Mesenchymal stem cell (in vitro differentiated cells and primary cell): ENCODE results near the gene NOB1. TPM values are rescaled to one million over a fixed set of nuclear protein-coding genes. Genes with fewer than 3 reads are reported as not detected.
A peak's percentile ranks its signal among the peaks of the same experiment; 100 is the strongest.

Experiments used
- DNase-seq: peaks from one replicate; pipeline ENCODE4 v3.0.0-alpha.2; 2013
- H2AFZ ChIP-seq: one replicate; pipeline ENCODE4 v1.6.1; 2013; ENCODE audit warnings: low read depth, mild to moderate bottlenecking, control low read depth, inconsistent platforms, low read length, moderate library complexity
- H2AK5ac ChIP-seq: 2 replicates; pipeline ENCODE4 v1.6.1; 2013; ENCODE audit warnings: low read length, moderate library complexity, mild to moderate bottlenecking, inconsistent platforms; ENCODE audit not compliant: severe bottlenecking
- H2BK120ac ChIP-seq: one replicate; pipeline ENCODE4 v1.6.1; 2013; ENCODE audit warnings: low read depth, mild to moderate bottlenecking, inconsistent platforms, low read length, moderate library complexity
- H2BK12ac ChIP-seq, 2 experiments: one replicate each; pipeline ENCODE4 v1.6.1; 2013; ENCODE audit warnings: inconsistent platforms in 2 of 2, low read length in 2 of 2, mild to moderate bottlenecking in 2 of 2, moderate library complexity in 2 of 2, control low read depth in 1 of 2
- H2BK15ac ChIP-seq: one replicate; pipeline ENCODE4 v1.6.1; 2013; ENCODE audit warnings: mild to moderate bottlenecking, low read depth, inconsistent platforms; ENCODE audit not compliant: poor library complexity, severe bottlenecking
- H2BK5ac ChIP-seq: 2 replicates; pipeline ENCODE4 v1.6.1; 2013; ENCODE audit warnings: low read depth, mild to moderate bottlenecking, low read length, control low read depth, inconsistent platforms; ENCODE audit not compliant: poor library complexity, severe bottlenecking
- H3K14ac ChIP-seq, 2 experiments: one replicate each; pipeline ENCODE4 v1.6.1; 2013; ENCODE audit warnings: inconsistent platforms in 2 of 2, low read length in 2 of 2, control low read depth in 1 of 2, mild to moderate bottlenecking in 1 of 2, moderate library complexity in 1 of 2
- H3K18ac ChIP-seq, 2 experiments: one replicate each; pipeline ENCODE4 v1.6.1; 2013; ENCODE audit warnings: inconsistent platforms in 2 of 2, low read length in 2 of 2, control low read depth in 1 of 2, low read depth in 1 of 2, mild to moderate bottlenecking in 1 of 2
- H3K23ac ChIP-seq, 2 experiments: one replicate each; pipeline ENCODE4 v1.6.1; 2013; ENCODE audit warnings: inconsistent platforms in 2 of 2, low read length in 2 of 2, mild to moderate bottlenecking in 2 of 2, moderate library complexity in 2 of 2, control low read depth in 1 of 2
- H3K27ac ChIP-seq: 2 replicates; pipeline ENCODE4 v1.5.1; 2013; ENCODE audit warnings: mild to moderate bottlenecking, moderate library complexity, low read length, control low read depth, inconsistent platforms; ENCODE audit not compliant: poor library complexity, severe bottlenecking
- H3K27me3 ChIP-seq, 2 experiments: 2 replicates each; pipeline versions ENCODE4 v1.6.1 to v1.7.0; 2013; ENCODE audit warnings: low read length in 2 of 2, mild to moderate bottlenecking in 2 of 2, moderate library complexity in 2 of 2, control low read depth in 1 of 2, inconsistent platforms in 1 of 2; ENCODE audit not compliant: control insufficient read depth in 1 of 2, insufficient read depth in 1 of 2
- H3K36me3 ChIP-seq, 2 experiments: 2 replicates each; pipeline versions ENCODE4 v1.6.1 to v1.7.0; 2013; ENCODE audit warnings: low read length in 2 of 2, control low read depth in 1 of 2, inconsistent platforms in 1 of 2, low read depth in 1 of 2, mild to moderate bottlenecking in 1 of 2; ENCODE audit not compliant: insufficient read depth in 2 of 2, control insufficient read depth in 1 of 2
- H3K4ac ChIP-seq, 2 experiments: one replicate each; pipeline ENCODE4 v1.6.1; 2013; ENCODE audit warnings: inconsistent platforms in 2 of 2, low read length in 2 of 2, mild to moderate bottlenecking in 2 of 2, moderate library complexity in 2 of 2, control low read depth in 1 of 2, low read depth in 1 of 2
- H3K4me1 ChIP-seq: 2 replicates; pipeline ENCODE4 v1.6.1; 2013; ENCODE audit warnings: low read depth, low read length, control low read depth; ENCODE audit not compliant: control insufficient read depth, insufficient read depth
- H3K4me2 ChIP-seq: 2 replicates; pipeline ENCODE4 v1.6.1; 2013; ENCODE audit warnings: low read length, mild to moderate bottlenecking, inconsistent platforms; ENCODE audit not compliant: poor library complexity, severe bottlenecking
- H3K4me3 ChIP-seq, 2 experiments: 2 replicates each; pipeline versions ENCODE4 v1.5.1 to v1.7.0; 2013; ENCODE audit warnings: low read length in 2 of 2, mild to moderate bottlenecking in 2 of 2, control low read depth in 1 of 2, low read depth in 1 of 2; ENCODE audit not compliant: insufficient read depth in 1 of 2
- H3K79me1 ChIP-seq: replicated peaks from 2 replicates; pipeline ENCODE4 v1.6.1; 2013; ENCODE audit warnings: mild to moderate bottlenecking, control low read depth, low read length, inconsistent platforms; ENCODE audit not compliant: poor library complexity, severe bottlenecking
- H3K9ac ChIP-seq: 2 replicates; pipeline ENCODE4 v1.7.0; 2013; ENCODE audit warnings: mild to moderate bottlenecking, low read length, moderate library complexity
- H3K9me3 ChIP-seq: 2 replicates; pipeline ENCODE4 v1.7.0; 2013; ENCODE audit warnings: mild to moderate bottlenecking, low read length; ENCODE audit not compliant: control insufficient read depth
- H4K8ac ChIP-seq: one replicate; pipeline ENCODE4 v1.6.1; 2013; ENCODE audit warnings: inconsistent platforms, mild to moderate bottlenecking, low read length, moderate library complexity
- H4K91ac ChIP-seq: one replicate; pipeline ENCODE4 v1.6.1; 2013; ENCODE audit warnings: mild to moderate bottlenecking, low read length, inconsistent platforms
- WGBS: methylation state at CpG from one replicate; pipeline ENCODE4 v1.1.7; 2013; ENCODE audit warnings: mixed read lengths; 5-methylcytosine and 5-hydroxymethylcytosine counted together
- polyA plus RNA-seq, 2 experiments: library from polyadenylated mRNA; stranded (reverse); fragments of 200-250 nt; gene quantifications; one replicate each; pipeline ENCODE4 v1.2.3, GENCODE V29; 2013

The NOB1 gene
- polyA plus RNA-seq (2013, experiment 1 of 2), result 42.8 TPM
- polyA plus RNA-seq (2013, experiment 2 of 2), result 41.7 TPM

DNA sequence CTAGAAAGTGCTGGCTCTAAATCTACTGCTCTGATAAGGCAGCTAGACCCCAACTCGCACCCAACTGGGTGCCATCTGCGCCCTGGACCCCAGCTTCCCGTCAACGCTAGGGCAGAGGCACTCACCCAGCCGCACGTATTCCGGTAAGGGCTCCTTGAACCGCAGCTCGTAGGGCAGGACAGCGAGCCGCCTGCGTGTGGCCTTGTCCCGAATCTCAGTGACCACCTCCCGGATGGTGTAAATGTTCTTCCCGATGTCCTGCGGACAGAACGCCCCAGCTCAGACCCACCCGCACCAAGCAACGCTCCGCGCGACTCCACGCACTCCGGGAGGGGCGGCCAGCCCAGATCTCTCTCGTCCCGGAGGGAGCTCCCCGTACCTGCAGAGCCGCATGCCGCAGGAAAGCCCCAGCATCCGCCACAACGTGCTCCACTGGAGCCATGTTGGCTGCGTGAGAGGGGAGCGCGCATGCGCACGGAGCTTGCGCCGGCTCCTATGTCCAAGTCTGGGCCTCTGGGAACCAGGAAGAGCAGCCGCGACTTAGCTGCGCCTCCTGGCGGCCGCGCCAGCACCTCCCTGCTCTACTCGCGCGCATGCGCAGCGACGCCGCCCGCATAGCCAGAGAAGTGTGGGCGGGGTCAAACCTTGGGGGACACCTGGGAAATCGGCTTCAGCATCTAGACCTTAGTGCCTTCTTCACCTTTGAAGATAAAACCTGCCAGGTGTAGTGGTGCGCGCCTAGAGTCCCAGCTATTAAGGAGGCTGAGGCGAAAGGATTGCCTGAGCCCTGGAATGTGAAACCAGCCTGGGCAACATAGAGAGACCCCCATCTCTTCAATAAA is at the start of gene NOB1:
Gene NOB1 (minus strand): TSS at position 458 of the 842 bp plus-strand sequence. CDS start 16 bp downstream, at position 442.
- Histone ChIP-seq H3K9me3 (no peaks in the 10 kb centered on the region), H3K14ac (peak within 1 kb of the TSS in 1 of 2 experiments; percentile 72), H3K4me3 (peak within 1 kb of the TSS; percentile 78 to 94), H2BK120ac (no peak within 1 kb of the TSS), H3K4ac (peak within 1 kb of the TSS; percentile 46 to 69), H3K27me3 (no peaks in the 10 kb centered on the region), H3K23ac (peak within 1 kb of the TSS in 1 of 2 experiments; percentile 46), H3K4me1 (peaks cover 2% of the 10 kb centered on the region), H2BK5ac (no peak within 1 kb of the TSS), H4K8ac (peak within 1 kb of the TSS; percentile 95), H4K91ac (peak within 1 kb of the TSS; percentile 85), H3K27ac (peak within 1 kb of the TSS; percentile 13), H2AK5ac (no peak within 1 kb of the TSS), H2AFZ (peak within 1 kb of the TSS; percentile 21), H2BK15ac (no peak within 1 kb of the TSS), H3K79me1 (peaks cover 6% of the 10 kb centered on the region), H3K18ac (peak within 1 kb of the TSS; percentile 86 to 90), H2BK12ac (no peak within 1 kb of the TSS), H3K9ac (peak within 1 kb of the TSS; percentile 91), H3K36me3 (peaks cover 20 to 26% of the 10 kb centered on the region in 2 experiments), H3K4me2 (peak within 1 kb of the TSS; percentile 62)
- DNase-seq, result peak; percentile 96
- under 1% methylated on average over 55 of the region's 58 CpGs for WGBS

DNA sequence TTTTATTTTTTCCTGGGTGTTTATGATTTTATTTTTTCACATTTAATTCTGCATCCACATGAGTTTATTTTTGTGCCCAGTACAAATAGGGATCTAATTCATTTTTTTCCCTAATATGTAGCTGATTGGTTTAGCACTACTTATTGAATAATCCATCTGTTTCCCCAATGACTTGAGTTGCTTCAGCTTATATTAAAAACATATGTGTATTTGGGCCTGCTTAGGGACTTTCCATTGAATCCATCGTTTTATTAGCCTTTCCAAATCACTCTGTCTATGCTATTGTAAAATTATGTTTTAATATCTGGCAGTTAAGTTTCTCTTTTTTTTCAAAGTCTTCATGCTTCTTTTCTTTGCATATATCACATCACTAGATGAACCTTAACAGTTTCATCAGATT is 49.6 kb upstream of the NOB1 start:
- no peak overlapping the region for H3K4ac ChIP-seq
- H3K4me3 ChIP-seq, result no peak overlapping the region
- DNase-seq, result no peak
- H4K8ac ChIP-seq, result no peak overlapping the region
- H3K27me3 ChIP-seq, result no peaks in the 10 kb centered on the region
- no peak overlapping the region for H2AFZ ChIP-seq
- H3K79me1 ChIP-seq, result peaks cover 5% of the 10 kb centered on the region
- no peak overlapping the region for H2BK5ac ChIP-seq
- no peak overlapping the region for H3K18ac ChIP-seq
- no peaks in the 10 kb centered on the region for H3K9me3 ChIP-seq
- no peak overlapping the region for H2AK5ac ChIP-seq
- no peak overlapping the region for H3K4me2 ChIP-seq
- H3K14ac ChIP-seq, result no peak overlapping the region
- H2BK120ac ChIP-seq, result no peak overlapping the region
- H3K36me3 ChIP-seq, result peaks cover 13 to 18% of the 10 kb centered on the region in 2 experiments
- no peak overlapping the region for H3K27ac ChIP-seq
- no peak overlapping the region for H3K23ac ChIP-seq
- H2BK15ac ChIP-seq, result no peak overlapping the region
- no peak overlapping the region for H2BK12ac ChIP-seq
- peak overlapping the region; percentile 64 for H3K9ac ChIP-seq
- H3K4me1 ChIP-seq, result no peaks in the 10 kb centered on the region
- H4K91ac ChIP-seq, result no peak overlapping the region
- WGBS, result no CpG with 5 or more reads among the region's 1 CpG

DNA sequence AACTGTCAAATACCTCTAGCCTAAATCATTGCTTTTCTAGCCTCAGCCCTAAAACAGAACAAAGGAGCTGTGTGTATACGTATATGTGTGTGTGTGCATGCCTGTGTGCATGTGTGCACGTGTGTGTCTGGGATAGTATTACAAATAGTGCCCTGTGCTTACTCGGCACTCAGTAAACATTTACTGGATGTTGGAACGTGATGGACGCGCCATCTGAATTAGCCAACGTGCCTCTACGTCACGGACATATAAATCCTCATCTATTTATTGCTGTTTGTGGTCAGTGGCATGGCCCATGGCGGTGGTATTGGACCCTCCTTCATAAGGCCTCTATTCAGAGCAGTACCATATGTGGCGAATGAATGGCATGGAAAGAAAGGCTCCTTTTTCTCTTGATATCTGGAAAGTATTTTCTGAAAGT is 44.9 kb upstream of the NOB1 start:
- no peaks in the 10 kb centered on the region for H3K27me3 ChIP-seq
- no peaks in the 10 kb centered on the region for H3K9me3 ChIP-seq
- no peak overlapping the region for H3K4ac ChIP-seq
- no peak overlapping the region for H3K4me2 ChIP-seq
- H2BK15ac ChIP-seq, result no peak overlapping the region
- WGBS, result 95% methylated on average over 11 of the region's 11 CpGs
- no peak overlapping the region for H3K27ac ChIP-seq
- no peak overlapping the region for H2BK120ac ChIP-seq
- peaks cover 17% of the 10 kb centered on the region for H3K79me1 ChIP-seq
- peak overlapping the region in 1 of 2 experiments; percentile 2 for H3K18ac ChIP-seq
- no peak overlapping the region for H4K91ac ChIP-seq
- no peak overlapping the region for H3K4me3 ChIP-seq
- DNase-seq, result no peak
- H2AK5ac ChIP-seq, result no peak overlapping the region
- no peak overlapping the region for H2BK5ac ChIP-seq
- H3K36me3 ChIP-seq, result peaks cover 13 to 19% of the 10 kb centered on the region in 2 experiments
- H2AFZ ChIP-seq, result no peak overlapping the region
- H3K4me1 ChIP-seq, result peaks cover 2% of the 10 kb centered on the region
- no peak overlapping the region for H4K8ac ChIP-seq
- H3K9ac ChIP-seq, result no peak overlapping the region
- no peak overlapping the region for H3K14ac ChIP-seq
- no peak overlapping the region for H2BK12ac ChIP-seq
- H3K23ac ChIP-seq, result no peak overlapping the region

DNA sequence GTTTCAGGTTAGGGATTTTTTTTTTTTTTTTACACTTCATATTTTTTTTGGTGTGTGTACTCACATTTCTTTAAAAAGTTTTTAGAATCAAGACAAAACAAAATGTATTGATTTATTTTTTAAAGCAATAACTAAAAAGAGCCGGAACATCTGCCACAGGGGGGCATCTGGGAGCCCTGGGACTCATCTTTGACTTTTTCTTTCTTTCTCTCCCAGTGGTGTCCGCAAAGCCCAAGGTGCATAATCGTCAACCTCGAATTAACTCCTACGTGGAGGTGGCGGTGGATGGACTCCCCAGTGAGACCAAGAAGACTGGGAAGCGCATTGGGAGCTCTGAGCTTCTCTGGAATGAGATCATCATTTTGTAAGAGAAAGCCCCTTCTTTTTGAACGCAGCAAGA is 43.7 kb upstream of the NOB1 start:
- no peak for DNase-seq
- Histone ChIP-seq H3K79me1 (peaks cover 17% of the 10 kb centered on the region), H2AFZ (no peak overlapping the region), H3K14ac (no peak overlapping the region), H3K36me3 (peaks cover 11 to 19% of the 10 kb centered on the region in 2 experiments), H3K4ac (no peak overlapping the region), H3K9me3 (no peaks in the 10 kb centered on the region), H2BK12ac (no peak overlapping the region), H3K27ac (no peak overlapping the region), H3K23ac (no peak overlapping the region), H4K8ac (no peak overlapping the region), H3K27me3 (no peaks in the 10 kb centered on the region), H3K4me3 (no peak overlapping the region), H2BK5ac (no peak overlapping the region), H2AK5ac (no peak overlapping the region), H3K9ac (peak overlapping the region; percentile 38), H2BK120ac (no peak overlapping the region), H3K18ac (no peak overlapping the region), H2BK15ac (no peak overlapping the region), H3K4me2 (no peak overlapping the region), H3K4me1 (peaks cover 2% of the 10 kb centered on the region), H4K91ac (no peak overlapping the region)
- 89% methylated on average over 8 of the region's 8 CpGs for WGBS
